SU-DHL-6 (cell line): Measurements from ENCODE around the gene KIF16B.

Experiments used
- H2AFZ ChIP-seq: fragments of 200-600 bp; sonication (generic); 2 replicates; pipeline ENCODE4 v1.6.1; 2014; ENCODE audit warnings: low read depth, mild to moderate bottlenecking, moderate library complexity, mixed read lengths, antibody characterized with exemption, low read length; ENCODE audit not compliant: severe bottlenecking
- H3F3A ChIP-seq: fragments of 200-600 bp; shearing (Covaris generic); 2 replicates; pipeline ENCODE4 v1.6.0; 2016; ENCODE audit warnings: antibody characterized with exemption, mild to moderate bottlenecking; ENCODE audit not compliant: insufficient read depth
- H3K27ac ChIP-seq: fragments of 200-600 bp; sonication (generic); 2 replicates; pipeline ENCODE4 v1.5.1; 2016; ENCODE audit warnings: low read depth, mild to moderate bottlenecking, low read length, moderate library complexity, mixed read lengths
- H3K27me3 ChIP-seq: fragments of 200-600 bp; sonication (generic), shearing (Covaris generic); 2 replicates; pipeline ENCODE4 v1.6.0; 2014; ENCODE audit warnings: mild to moderate bottlenecking, low read length
- H3K36me3 ChIP-seq: fragments of 200-600 bp; sonication (generic); 2 replicates; pipeline ENCODE4 v1.6.1; 2014; ENCODE audit warnings: mild to moderate bottlenecking, low read length, mixed read lengths
- H3K4me2 ChIP-seq: fragments of 300-600, 200-600 bp; shearing (Covaris generic), sonication (generic); 2 replicates; pipeline ENCODE4 v1.6.0; 2014; ENCODE audit warnings: low read length, low read depth, mild to moderate bottlenecking; ENCODE audit not compliant: poor library complexity, severe bottlenecking
- H3K4me3 ChIP-seq: fragments of 200-600 bp; sonication (generic); 2 replicates; pipeline ENCODE4 v1.5.1; 2014; ENCODE audit warnings: antibody characterized with exemption, low read length, mild to moderate bottlenecking, mixed read lengths; ENCODE audit not compliant: insufficient read depth, poor library complexity, severe bottlenecking
- H3K79me2 ChIP-seq: fragments of 200-600 bp; sonication (generic); 2 replicates; pipeline ENCODE4 v1.6.1; 2014; ENCODE audit warnings: mild to moderate bottlenecking, low read length, moderate library complexity; ENCODE audit not compliant: insufficient read depth
- H3K9ac ChIP-seq: fragments of 200-600 bp; sonication (generic); 2 replicates; pipeline ENCODE4 v1.7.0; 2014; ENCODE audit warnings: mild to moderate bottlenecking, low read length
- H3K9me2 ChIP-seq: fragments of 200-600 bp; sonication (generic); replicated peaks from 2 replicates; pipeline ENCODE4 v1.6.1; 2014; ENCODE audit warnings: low read length; ENCODE audit not compliant: insufficient read depth
- H3K9me3 ChIP-seq: fragments of 200-600 bp; sonication (generic); 2 replicates; pipeline ENCODE4 v1.6.1; 2014; ENCODE audit warnings: low read length, mixed read lengths; ENCODE audit not compliant: insufficient read depth
- H4K20me1 ChIP-seq: fragments of 200-600 bp; sonication (generic); 2 replicates; pipeline ENCODE4 v1.6.1; 2014; ENCODE audit warnings: low read depth, mild to moderate bottlenecking, antibody characterized with exemption, low read length, moderate library complexity, mixed read lengths
- EZH2phosphoT487 ChIP-seq: fragments of 200-600 bp; sonication (generic), shearing (Covaris generic); conservative IDR thresholded peaks from 2 replicates; pipeline ENCODE4 v1.6.1; 2018; ENCODE audit warnings: mild to moderate bottlenecking, antibody characterized with exemption, low read length, moderate library complexity, mixed read lengths
- TF ChIP-seq, protein P1 (sequence below): fragments of 200-600 bp; sonication (generic); IDR thresholded peaks from one replicate; pipeline ENCODE4 v1.5.1; 2017; ENCODE audit warnings: antibody characterized with exemption, mild to moderate bottlenecking, low read length, moderate library complexity; ENCODE audit not compliant: insufficient read depth, poor library complexity, severe bottlenecking

KIF16B gene

DNA sequence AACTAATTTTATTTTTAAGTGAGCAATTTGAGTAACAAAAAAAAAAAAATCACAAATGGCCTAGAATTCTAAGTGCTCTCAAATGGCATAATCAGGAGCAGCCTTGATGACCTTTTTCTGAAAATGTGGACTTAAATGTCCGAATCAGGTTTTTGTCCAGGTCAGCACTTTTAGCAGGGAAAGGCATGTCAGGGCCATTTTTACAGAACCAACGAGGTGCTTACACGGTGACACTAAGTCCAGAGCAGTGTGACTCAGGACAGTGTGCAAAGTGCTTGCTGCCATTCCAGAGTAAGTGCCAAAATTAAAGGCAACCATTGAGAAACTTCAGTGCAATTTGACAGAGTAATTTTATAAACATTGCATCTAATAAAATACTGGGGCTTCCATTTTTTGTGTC, 127.8 kb downstream of the KIF16B start:
- Histone ChIP-seq H3K9ac (no peak overlapping the region), H2AFZ (no peak overlapping the region), H3K4me3 (no peak overlapping the region), H4K20me1 (no peaks in the 10 kb centered on the region), H3K27me3 (no peaks in the 10 kb centered on the region), H3K36me3 (no peaks in the 10 kb centered on the region), H3K9me2 (no peaks in the 10 kb centered on the region), H3F3A (no peaks in the 10 kb centered on the region), H3K4me2 (no peak overlapping the region), H3K27ac (no peak overlapping the region), H3K9me3 (no peaks in the 10 kb centered on the region), H3K79me2 (no peaks in the 10 kb centered on the region; the same call in 1 of the 2 replicates)
- TF ChIP-seq EZH2phosphoT487, result no peak
- TF ChIP-seq, protein P1, sequence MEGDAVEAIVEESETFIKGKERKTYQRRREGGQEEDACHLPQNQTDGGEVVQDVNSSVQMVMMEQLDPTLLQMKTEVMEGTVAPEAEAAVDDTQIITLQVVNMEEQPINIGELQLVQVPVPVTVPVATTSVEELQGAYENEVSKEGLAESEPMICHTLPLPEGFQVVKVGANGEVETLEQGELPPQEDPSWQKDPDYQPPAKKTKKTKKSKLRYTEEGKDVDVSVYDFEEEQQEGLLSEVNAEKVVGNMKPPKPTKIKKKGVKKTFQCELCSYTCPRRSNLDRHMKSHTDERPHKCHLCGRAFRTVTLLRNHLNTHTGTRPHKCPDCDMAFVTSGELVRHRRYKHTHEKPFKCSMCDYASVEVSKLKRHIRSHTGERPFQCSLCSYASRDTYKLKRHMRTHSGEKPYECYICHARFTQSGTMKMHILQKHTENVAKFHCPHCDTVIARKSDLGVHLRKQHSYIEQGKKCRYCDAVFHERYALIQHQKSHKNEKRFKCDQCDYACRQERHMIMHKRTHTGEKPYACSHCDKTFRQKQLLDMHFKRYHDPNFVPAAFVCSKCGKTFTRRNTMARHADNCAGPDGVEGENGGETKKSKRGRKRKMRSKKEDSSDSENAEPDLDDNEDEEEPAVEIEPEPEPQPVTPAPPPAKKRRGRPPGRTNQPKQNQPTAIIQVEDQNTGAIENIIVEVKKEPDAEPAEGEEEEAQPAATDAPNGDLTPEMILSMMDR, result no peak

DNA sequence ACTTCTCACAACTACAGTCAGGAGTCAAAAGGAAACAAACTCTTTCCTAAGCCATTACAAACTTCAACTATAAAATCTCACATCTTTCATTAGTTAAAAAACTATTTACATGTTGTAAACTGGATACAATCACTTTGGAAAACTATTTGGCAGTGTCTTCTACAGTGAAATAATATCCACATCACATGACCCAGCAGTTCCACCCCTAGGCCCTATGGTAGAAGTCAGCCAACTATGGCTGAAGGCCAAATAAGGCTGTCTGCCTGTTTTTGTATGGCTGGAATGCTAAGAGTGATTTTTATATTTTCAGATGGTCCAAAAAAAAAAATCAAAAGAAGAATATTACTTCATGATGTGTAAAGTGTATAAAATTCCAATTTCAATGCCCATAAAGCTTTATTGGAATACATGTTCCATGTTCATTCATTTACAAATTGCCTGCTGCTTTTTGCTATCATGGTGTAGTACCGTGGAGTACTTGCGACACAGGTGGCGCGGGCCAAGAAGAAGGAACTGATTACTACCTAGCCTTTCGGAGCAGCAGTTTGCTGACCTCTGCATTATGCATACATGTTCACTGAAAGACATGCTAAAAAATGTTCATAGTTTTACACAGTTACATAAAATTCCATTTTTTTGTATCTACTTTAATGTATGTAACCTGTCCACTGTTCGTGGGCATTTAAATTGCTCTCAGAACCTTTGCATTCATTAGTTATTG, 129.0 kb downstream of the KIF16B start:
- Histone ChIP-seq H2AFZ (no peak overlapping the region), H3K4me3 (no peak overlapping the region), H4K20me1 (no peaks in the 10 kb centered on the region), H3F3A (no peaks in the 10 kb centered on the region), H3K27ac (no peak overlapping the region), H3K9me3 (peaks cover 4% of the 10 kb centered on the region; the same call in 1 of the 2 replicates), H3K9ac (no peak overlapping the region), H3K79me2 (no peaks in the 10 kb centered on the region; the same call in 1 of the 2 replicates), H3K36me3 (no peaks in the 10 kb centered on the region), H3K27me3 (no peaks in the 10 kb centered on the region), H3K9me2 (no peaks in the 10 kb centered on the region), H3K4me2 (no peak overlapping the region)
- TF ChIP-seq EZH2phosphoT487, result no peak
- TF ChIP-seq, protein P1, result no peak

DNA sequence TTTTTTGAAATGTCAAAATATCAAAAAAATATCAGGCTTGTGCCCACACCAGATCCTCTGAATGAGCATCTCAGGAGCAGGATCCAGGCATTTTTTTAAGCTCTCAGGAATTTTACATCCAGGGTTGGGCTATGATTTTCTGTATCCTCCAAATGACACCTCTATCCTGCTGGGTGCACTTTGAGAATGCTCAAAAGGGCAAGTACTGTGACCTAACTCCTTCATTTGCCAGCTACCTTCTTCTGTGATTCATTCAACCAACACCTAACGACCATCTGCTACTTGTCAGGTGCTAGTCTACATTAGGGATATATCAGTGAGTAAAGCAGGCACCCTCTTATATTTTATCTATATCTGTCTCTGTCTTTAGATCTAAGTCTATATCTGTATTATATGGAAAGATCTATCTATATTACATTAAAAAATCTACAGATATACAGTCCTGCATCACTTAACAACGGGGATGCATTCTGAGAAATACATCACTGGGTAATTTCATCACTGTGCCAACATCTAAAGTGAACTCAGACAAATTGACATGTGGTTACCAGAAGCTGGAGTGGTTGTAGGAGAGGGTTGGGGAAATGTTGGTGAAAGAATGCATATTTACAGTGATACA, 131.6 kb downstream of the KIF16B start:
- H3K9me2 ChIP-seq, result no peaks in the 10 kb centered on the region
- H3K9ac ChIP-seq, result no peak overlapping the region
- peaks cover 6% of the 10 kb centered on the region; the same call in 1 of the 2 replicates for H3K9me3 ChIP-seq
- no peaks in the 10 kb centered on the region for H3K27me3 ChIP-seq
- no peaks in the 10 kb centered on the region for H4K20me1 ChIP-seq
- no peak overlapping the region for H3K27ac ChIP-seq
- H3F3A ChIP-seq, result no peaks in the 10 kb centered on the region
- H3K4me2 ChIP-seq, result no peak overlapping the region
- no peaks in the 10 kb centered on the region; the same call in 1 of the 2 replicates for H3K79me2 ChIP-seq
- H3K36me3 ChIP-seq, result no peaks in the 10 kb centered on the region
- no peak overlapping the region for H2AFZ ChIP-seq
- no peak for TF ChIP-seq EZH2phosphoT487
- TF ChIP-seq, protein P1, result no peak
- no peak overlapping the region for H3K4me3 ChIP-seq
